HG03108 (cell line): ENCODE data around the gene FOXO3.

Experiments
- ATAC-seq: cut with Tn5 transposase; IDR thresholded peaks from one replicate; pipeline ENCODE4 v1.9.1; 2021; ENCODE audit warnings: moderate library complexity; ENCODE audit not compliant: unreplicated experiment

FOXO3 gene

GRCh38 chr6:108706649-108707048 is 145.9 kb downstream of the FOXO3 start:
- ATAC-seq, result no peak

- no peak for ATAC-seq
Observed at GRCh38 chr6:108707328-108707976, 146.7 kb downstream of the FOXO3 start.

GRCh38 chr6:108710030-108710429 is 149.3 kb downstream of the FOXO3 start:
- ATAC-seq, result no peak

GRCh38 chr6:108710551-108710950 is 149.8 kb downstream of the FOXO3 start:
- ATAC-seq, result no peak

- no peak for ATAC-seq
Observed at GRCh38 chr6:108711071-108711470, 150.4 kb downstream of the FOXO3 start.

GRCh38 chr6:108711826-108712225 is 151.1 kb downstream of the FOXO3 start:
- no peak for ATAC-seq

GRCh38 chr6:108712946-108713345 is 152.2 kb downstream of the FOXO3 start:
- ATAC-seq, result no peak

GRCh38 chr6:108714101-108714765 is 153.5 kb downstream of the FOXO3 start:
- ATAC-seq, result no peak

- no peak for ATAC-seq
Observed at GRCh38 chr6:108714766-108715414, 154.2 kb downstream of the FOXO3 start.

- no peak for ATAC-seq
Observed at GRCh38 chr6:108715832-108716231, 155.1 kb downstream of the FOXO3 start.

- ATAC-seq, result no peak
Observed at GRCh38 chr6:108716801-108717791, 156.4 kb downstream of the FOXO3 start.

- ATAC-seq, result no peak
Observed at GRCh38 chr6:108719477-108719876, 158.8 kb downstream of the FOXO3 start.

- no peak for ATAC-seq
Observed at GRCh38 chr6:108720827-108721226, 160.1 kb downstream of the FOXO3 start.

- no peak for ATAC-seq
Observed at GRCh38 chr6:108721286-108721685, 160.6 kb downstream of the FOXO3 start.

- no peak for ATAC-seq
Observed at GRCh38 chr6:108723594-108723993, 162.9 kb downstream of the FOXO3 start.

GRCh38 chr6:108726726-108727339 is 166.1 kb downstream of the FOXO3 start:
- no peak for ATAC-seq

GRCh38 chr6:108727966-108728730 is 167.4 kb downstream of the FOXO3 start:
- ATAC-seq, result no peak

- no peak for ATAC-seq
Observed at GRCh38 chr6:108728826-108729225, 168.1 kb downstream of the FOXO3 start.

GRCh38 chr6:108730635-108731515 is 170.2 kb downstream of the FOXO3 start:
- no peak for ATAC-seq
